HepG2 (cell line): ENCODE data around the gene SEC14L5. TPM values are rescaled to one million over a fixed set of nuclear protein-coding genes. Genes with fewer than 3 reads are reported as not detected.
A peak's percentile ranks its signal among the peaks of the same experiment; 100 is the strongest.

Source experiments
- ATAC-seq: fragments of 200-7000 bp; cut with Tn5 transposase; 3 replicates; pipeline ENCODE4 v1.9.1; 2020; ENCODE audit warnings: mild to moderate bottlenecking, moderate library complexity
- BruUV-seq: library from RNA; stranded (reverse); fragments of 400-500 nt; replicated peaks from 2 replicates; lab custom pipeline; 2021; lab: Mats Ljungman, UMichigan
- CTCF ChIA-PET: fragments of 300-600 bp; formaldehyde crosslinking; extraction: SDS; loops from one replicate; lab custom pipeline; 2021; ENCODE audit warnings: low total read pairs, inconsistent platforms, low intra/inter-chr PET ratio; lab: Yijun Ruan, JAX
- POLR2A ChIA-PET: fragments of 350-600 bp; sonication (Branson Sonifier 250); formaldehyde crosslinking; loops from one replicate; lab custom pipeline; 2020; ENCODE audit warnings: antibody characterized with exemption, inconsistent platforms; lab: Yijun Ruan, JAX
- DNase-seq: peaks from one replicate; pipeline ENCODE4 v3.0.0-alpha.2; 2015; ENCODE audit warnings: low spot score
- FAIRE-seq: peaks from 3 replicates; lab custom pipeline; 2011; peaks lifted over from hg19 to GRCh38; lab: Jason Lieb, UNC
- H2AFZ ChIP-seq: one replicate; pipeline ENCODE4 v1.6.1; 2011; ENCODE audit warnings: low read length, inconsistent platforms
- H3K27ac ChIP-seq: fragments of 300-600 bp; 3 replicates; pipeline ENCODE4 v1.8.0; 2011; ENCODE audit warnings: mixed run types, mild to moderate bottlenecking, mixed read lengths, low read length, inconsistent platforms; ENCODE audit not compliant: insufficient read depth; ENCODE audit errors: extremely low read length
- H3K27me3 ChIP-seq, 2 experiments: fragments of 200-600 bp in 1 of 2; 2 replicates in 1 of 2; 3 replicates in 1 of 2; pipeline versions ENCODE4 v1.6.0 to v1.8.0; 2011; ENCODE audit warnings: low read length in 2 of 2, mild to moderate bottlenecking in 2 of 2, moderate library complexity in 2 of 2, inconsistent platforms in 1 of 2; ENCODE audit not compliant: insufficient read depth in 2 of 2, control insufficient read depth in 1 of 2
- H3K36me3 ChIP-seq, 2 experiments: fragments of 200-600 bp in 1 of 2; replicated peaks in 1 of 2; 2 replicates in 1 of 2; 3 replicates in 1 of 2; pipeline versions ENCODE4 v1.5.1 to v1.8.0; 2011; ENCODE audit warnings: low read length in 2 of 2, inconsistent platforms in 1 of 2; ENCODE audit not compliant: insufficient read depth in 2 of 2, control insufficient read depth in 1 of 2
- H3K4me1 ChIP-seq: 2 replicates; pipeline ENCODE4 v1.5.1; 2012; ENCODE audit warnings: low read length, inconsistent platforms; ENCODE audit not compliant: insufficient read depth
- H3K4me2 ChIP-seq: 2 replicates; pipeline ENCODE4 v1.6.0; 2011; ENCODE audit warnings: low read depth, low read length, inconsistent platforms
- H3K4me3 ChIP-seq, 3 experiments: fragments of 200-600 bp in 1 of 3; sonication (generic), shearing (Covaris generic) in 1 of 3; replicated peaks in 1 of 3; 2 replicates each; pipeline ENCODE4 v1.5.1; 2011 to 2016; ENCODE audit warnings: low read length in 3 of 3, inconsistent platforms in 2 of 3, low read depth in 2 of 3, mild to moderate bottlenecking in 2 of 3, control low read depth in 1 of 3, mixed read lengths in 1 of 3; ENCODE audit not compliant: insufficient read depth in 1 of 3
- H3K79me2 ChIP-seq: one replicate; pipeline ENCODE4 v1.6.1; 2011; ENCODE audit warnings: low read length, inconsistent platforms; ENCODE audit not compliant: insufficient read depth
- H3K9ac ChIP-seq: 2 replicates; pipeline ENCODE4 v1.6.0; 2011; ENCODE audit warnings: mild to moderate bottlenecking, low read depth, low read length, inconsistent platforms; ENCODE audit not compliant: insufficient read depth
- H3K9me3 ChIP-seq: 2 replicates; pipeline ENCODE4 v1.5.1; 2012; ENCODE audit warnings: mild to moderate bottlenecking, low read length
- H4K20me1 ChIP-seq: 2 replicates; pipeline ENCODE4 v1.6.0; 2011; ENCODE audit warnings: inconsistent platforms, mild to moderate bottlenecking, low read length, moderate library complexity; ENCODE audit not compliant: insufficient read depth
- MAFF ChIP-seq: IDR thresholded peaks from 2 replicates; pipeline ENCODE4 v1.6.1; 2011; ENCODE audit warnings: low read depth, low read length, improper control_type of control experiment
- MAFK ChIP-seq, 2 experiments: IDR thresholded peaks in 1 of 2; conservative IDR thresholded peaks in 1 of 2; 2 replicates each; pipeline ENCODE4 v1.6.1; 2011; ENCODE audit warnings: improper control_type of control experiment in 2 of 2, low read length in 2 of 2
- WGBS: methylation state at CpG from one replicate; pipeline ENCODE4 v1.1.6; 2017; ENCODE audit warnings: low lambda C conversion rate; 5-methylcytosine and 5-hydroxymethylcytosine counted together
- in situ Hi-C: cut with HindIII; loops from 2 replicates; pipeline ENCODE4 v1.10.0; 2017; ENCODE audit warnings: low pct_unique_long_range_greater_than_20kb; ENCODE audit not compliant: extremely low pct_ligation_motif_present
- intact Hi-C: fragments of 100-400 bp; cut with micrococcal nuclease; formaldehyde crosslinking; loops from one replicate; pipeline ENCODE4 v1.10.0; 2022; ENCODE audit not compliant: unreplicated experiment
- polyA plus RNA-seq, 8 experiments: library from polyadenylated mRNA; depleted of rRNA in 3 of 8; stranded (reverse) in 7 of 8; unstranded in 1 of 8; fragments of >200 nt; fragmentation: Illumina TruSeq in 4 of 8; extraction: Trizol in 4 of 8; gene quantifications; 2 replicates each; pipeline versions ENCODE4 v1.2.1 to v1.2.3, GENCODE V29; 2011 to 2016; ENCODE audit warnings: low read depth in 4 of 8, missing spikeins in 1 of 8, mixed read lengths in 1 of 8; ENCODE audit not compliant: insufficient read depth in 1 of 8
- total RNA-seq, 5 experiments: library from RNA; depleted of rRNA; stranded (reverse); fragments of >200 nt; fragmentation: Illumina TruSeq; extraction: Trizol; gene quantifications; 2 replicates each; pipeline ENCODE4 v1.2.3, GENCODE V29; 2016; ENCODE audit warnings: low read depth in 1 of 5
- TF ChIP-seq, protein P1 (sequence below): sonication (generic); formaldehyde crosslinking; IDR thresholded peaks from 2 replicates; pipeline ENCODE4 v1.8.0; 2022; ENCODE audit warnings: mild to moderate bottlenecking, missing genetic modification reagents, borderline replicate concordance
- TF ChIP-seq, protein P2 (sequence below), 2 experiments: fragments of 450-650 bp in 1 of 2; sonication (generic) in 1 of 2; formaldehyde crosslinking in 1 of 2; IDR thresholded peaks; 2 replicates each; pipeline versions ENCODE4 v1.6.1 to v1.8.0; 2016 to 2022; ENCODE audit warnings: antibody characterized with exemption in 1 of 2, mild to moderate bottlenecking in 1 of 2, missing genetic modification reagents in 1 of 2

The SEC14L5 gene
- total and polyA plus RNA-seq, 2 of the 13 experiments (the other 11 are each of a cell fraction or from before 2014, with no cell fraction given): 0.40 to 0.42 TPM

- DNase-seq: no peak
- H3K79me2 ChIP-seq: no peaks in the 10 kb centered on the region
- no peak overlapping the region for H3K4me2 ChIP-seq
- BruUV-seq: no TSS peak
- H3K27ac ChIP-seq: no peak overlapping the region
- no peak for FAIRE-seq
- peaks cover 7 to 43% of the 10 kb centered on the region in 2 experiments for H3K27me3 ChIP-seq
- in situ Hi-C loops: no loop called here
- no peak overlapping the region for H3K4me3 ChIP-seq
- ChIA-PET CTCF (no interaction called here), POLR2A (interaction anchor here (0.6 kb wide), 1 partner anchor 9 kb away, joined by 4 read pairs; no protein-coding TSS in a partner anchor)
- intact Hi-C loops: no loop called here
- no peak for ATAC-seq
- WGBS: 50% methylated on average over 9 of the region's 9 CpGs
- H3K9ac ChIP-seq: no peak overlapping the region
- no peaks in the 10 kb centered on the region for H3K9me3 ChIP-seq
- no peaks in the 10 kb centered on the region for H3K36me3 ChIP-seq
- no peaks in the 10 kb centered on the region for H4K20me1 ChIP-seq
- peaks cover 13% of the 10 kb centered on the region for H3K4me1 ChIP-seq
- no peak overlapping the region for H2AFZ ChIP-seq
- TF ChIP-seq MAFK (conservative IDR thresholded peaks at IDR 0.05 in 1 of 2, IDR thresholded peaks at IDR 0.05 in 1 of 2; ENCODE audit: low read length in 2 of 2) (peak; percentile 85 to 92), MAFF (peak; percentile 87)
- TF ChIP-seq, protein P1, sequence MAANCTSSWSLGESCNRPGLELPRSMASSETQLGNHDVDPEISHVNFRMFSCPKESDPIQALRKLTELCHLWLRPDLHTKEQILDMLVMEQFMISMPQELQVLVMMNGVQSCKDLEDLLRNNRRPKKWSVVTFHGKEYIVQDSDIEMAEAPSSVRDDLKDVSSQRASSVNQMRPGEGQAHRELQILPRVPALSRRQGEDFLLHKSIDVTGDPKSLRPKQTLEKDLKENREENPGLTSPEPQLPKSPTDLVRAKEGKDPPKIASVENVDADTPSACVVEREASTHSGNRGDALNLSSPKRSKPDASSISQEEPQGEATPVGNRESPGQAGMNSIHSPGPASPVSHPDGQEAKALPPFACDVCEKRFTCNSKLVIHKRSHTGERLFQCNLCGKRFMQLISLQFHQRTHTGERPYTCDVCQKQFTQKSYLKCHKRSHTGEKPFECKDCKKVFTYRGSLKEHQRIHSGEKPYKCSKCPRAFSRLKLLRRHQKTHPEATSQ (CRISPR knock-in tag): no peak
- TF ChIP-seq, protein P2, sequence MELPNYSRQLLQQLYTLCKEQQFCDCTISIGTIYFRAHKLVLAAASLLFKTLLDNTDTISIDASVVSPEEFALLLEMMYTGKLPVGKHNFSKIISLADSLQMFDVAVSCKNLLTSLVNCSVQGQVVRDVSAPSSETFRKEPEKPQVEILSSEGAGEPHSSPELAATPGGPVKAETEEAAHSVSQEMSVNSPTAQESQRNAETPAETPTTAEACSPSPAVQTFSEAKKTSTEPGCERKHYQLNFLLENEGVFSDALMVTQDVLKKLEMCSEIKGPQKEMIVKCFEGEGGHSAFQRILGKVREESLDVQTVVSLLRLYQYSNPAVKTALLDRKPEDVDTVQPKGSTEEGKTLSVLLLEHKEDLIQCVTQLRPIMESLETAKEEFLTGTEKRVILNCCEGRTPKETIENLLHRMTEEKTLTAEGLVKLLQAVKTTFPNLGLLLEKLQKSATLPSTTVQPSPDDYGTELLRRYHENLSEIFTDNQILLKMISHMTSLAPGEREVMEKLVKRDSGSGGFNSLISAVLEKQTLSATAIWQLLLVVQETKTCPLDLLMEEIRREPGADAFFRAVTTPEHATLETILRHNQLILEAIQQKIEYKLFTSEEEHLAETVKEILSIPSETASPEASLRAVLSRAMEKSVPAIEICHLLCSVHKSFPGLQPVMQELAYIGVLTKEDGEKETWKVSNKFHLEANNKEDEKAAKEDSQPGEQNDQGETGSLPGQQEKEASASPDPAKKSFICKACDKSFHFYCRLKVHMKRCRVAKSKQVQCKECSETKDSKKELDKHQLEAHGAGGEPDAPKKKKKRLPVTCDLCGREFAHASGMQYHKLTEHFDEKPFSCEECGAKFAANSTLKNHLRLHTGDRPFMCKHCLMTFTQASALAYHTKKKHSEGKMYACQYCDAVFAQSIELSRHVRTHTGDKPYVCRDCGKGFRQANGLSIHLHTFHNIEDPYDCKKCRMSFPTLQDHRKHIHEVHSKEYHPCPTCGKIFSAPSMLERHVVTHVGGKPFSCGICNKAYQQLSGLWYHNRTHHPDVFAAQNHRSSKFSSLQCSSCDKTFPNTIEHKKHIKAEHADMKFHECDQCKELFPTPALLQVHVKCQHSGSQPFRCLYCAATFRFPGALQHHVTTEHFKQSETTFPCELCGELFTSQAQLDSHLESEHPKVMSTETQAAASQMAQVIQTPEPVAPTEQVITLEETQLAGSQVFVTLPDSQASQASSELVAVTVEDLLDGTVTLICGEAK (IDR thresholded peaks at IDR 0.05): no peak
- TF ChIP-seq, protein P2 (CRISPR knock-in tag; IDR thresholded peaks at IDR 0.05): no peak
Observed at GRCh38 chr16:4989391-4990006, 31.4 kb downstream of the SEC14L5 start.
